ENCODE results near the gene LDB3.

Gene LDB3

DNA sequence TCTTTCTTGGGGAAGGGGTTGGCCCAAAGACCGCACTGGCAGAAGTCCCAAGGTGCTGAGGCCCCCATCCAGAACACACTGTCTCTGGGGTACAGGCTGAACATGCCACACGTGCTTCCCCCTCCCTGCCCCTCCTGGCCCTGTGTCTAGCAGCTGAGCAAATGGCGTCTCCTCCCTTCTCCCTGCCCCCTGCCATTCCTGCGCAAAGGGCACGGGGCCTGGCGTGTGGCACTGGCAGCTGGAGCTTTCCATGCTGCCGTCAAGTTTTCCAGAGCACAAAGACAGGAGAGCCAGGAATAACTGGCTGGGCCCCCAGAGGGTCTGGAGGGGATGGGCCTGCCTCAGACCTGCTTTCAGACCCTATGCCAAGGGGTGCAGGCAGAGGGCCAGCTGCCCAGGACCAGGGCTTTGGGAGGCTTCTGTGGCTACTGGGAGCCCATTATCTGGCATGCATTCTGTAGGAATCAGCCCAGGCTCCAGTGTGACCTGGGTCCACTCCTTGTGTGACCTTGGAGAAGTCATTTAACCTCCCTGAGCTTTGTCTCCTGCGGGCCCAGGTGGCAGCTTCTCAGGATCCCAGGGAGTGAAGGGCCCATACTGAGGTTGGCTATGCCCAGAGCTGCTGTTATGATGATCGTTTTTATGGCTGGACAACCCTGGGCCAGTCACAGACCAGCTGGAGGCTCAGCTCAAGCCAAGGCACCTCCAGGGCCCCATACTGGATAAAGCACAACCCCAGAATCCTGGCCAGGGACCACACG, 710 bp upstream of the LDB3 start:
- ChIA-PET POLR2A (no interaction called here), CTCF (interaction anchor here (0.7 to 1.5 kb wide), 2 partner anchors 18 to 26 kb away, joined by 3 read pairs; no protein-coding TSS in a partner anchor)
- TF ChIP-seq TARDBP (IDR thresholded peaks at IDR 0.05) (no peak), BHLHE40 (IDR thresholded peaks at IDR 0.05; ENCODE audit: borderline replicate concordance) (no peak), SUZ12 (IDR thresholded peaks at IDR 0.05) (no peak), ELF4 (IDR thresholded peaks at IDR 0.05) (no peak), NFRKB (IDR thresholded peaks at IDR 0.05) (no peak), FOXA1 (IDR thresholded peaks at IDR 0.05) (no peak)
- no peak for DNase-seq (ENCODE audit: extremely low spot score)

DNA sequence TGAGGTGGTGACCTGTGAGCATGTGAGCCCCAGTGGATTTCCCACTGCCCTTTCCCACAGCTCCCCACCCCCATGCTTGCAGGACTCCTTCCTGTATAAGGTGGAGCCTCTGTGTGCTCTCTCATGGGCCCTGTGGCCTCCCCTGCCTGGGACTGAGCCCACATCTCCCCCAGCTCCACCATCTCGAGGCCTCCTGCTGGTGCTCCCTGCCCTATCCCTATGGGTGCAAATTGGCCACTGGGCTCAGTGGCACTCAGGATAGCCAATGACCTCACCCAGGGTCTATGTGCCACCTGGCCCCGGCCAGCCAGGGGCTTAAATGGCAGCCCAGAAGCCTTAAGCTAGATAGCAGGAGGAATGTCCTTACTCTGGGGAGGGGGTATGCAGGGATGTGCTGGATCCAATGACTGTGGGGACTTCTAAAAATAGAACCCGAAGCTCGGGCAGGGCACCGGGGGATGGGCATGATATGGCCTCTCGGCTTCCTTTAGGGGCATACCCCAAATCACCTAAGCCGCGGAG, 2.0 kb downstream of the LDB3 start:
- no peak for DNase-seq (ENCODE audit: extremely low spot score)
- POLR2A ChIA-PET, result interaction anchor here (0.6 kb wide), 1 partner anchor 9 kb away, joined by 3 read pairs; no protein-coding TSS in a partner anchor
- TF ChIP-seq NFRKB (IDR thresholded peaks at IDR 0.05) (no peak), ZNF384 (IDR thresholded peaks at IDR 0.05) (no peak), FOXK2 (IDR thresholded peaks at IDR 0.05) (no peak), FOXA1 (IDR thresholded peaks at IDR 0.05) (no peak), ELF4 (IDR thresholded peaks at IDR 0.05) (no peak), L3MBTL2 (conservative IDR thresholded peaks at IDR 0.05) (no peak), FOXM1 (IDR thresholded peaks at IDR 0.05; ENCODE audit: borderline replicate concordance) (no peak)
- CTCF ChIA-PET, result no interaction called here

DNA sequence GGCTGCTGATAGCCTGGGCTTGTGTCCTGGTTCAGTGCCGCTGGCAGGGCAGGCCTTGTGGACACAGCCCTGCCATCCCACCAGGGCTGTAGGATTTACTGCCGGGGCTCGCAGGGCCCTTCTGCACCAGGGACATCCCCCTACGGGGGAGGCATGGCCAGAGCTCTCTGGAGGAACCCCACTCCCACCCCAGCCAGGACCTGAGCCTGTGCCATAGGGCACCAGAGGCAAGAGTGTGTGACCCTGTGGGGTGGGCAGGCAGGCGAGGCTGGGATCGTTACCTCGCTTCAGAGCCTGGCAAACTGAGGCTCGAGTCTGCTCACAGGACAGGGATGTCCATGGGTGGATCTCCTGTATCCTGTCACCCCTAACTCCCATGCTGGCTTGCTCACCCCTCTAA, 2.6 kb downstream of the LDB3 start:
- DNase-seq (ENCODE audit: extremely low spot score), result no peak
- ChIA-PET POLR2A (no interaction called here), CTCF (interaction anchor here (1.8 kb wide), 1 partner anchor 13 kb away, joined by 7 read pairs; no protein-coding TSS in a partner anchor)
- TF ChIP-seq CTBP1 (IDR thresholded peaks at IDR 0.05; ENCODE audit: borderline replicate concordance) (no peak), ARNT (IDR thresholded peaks at IDR 0.05) (no peak)

DNA sequence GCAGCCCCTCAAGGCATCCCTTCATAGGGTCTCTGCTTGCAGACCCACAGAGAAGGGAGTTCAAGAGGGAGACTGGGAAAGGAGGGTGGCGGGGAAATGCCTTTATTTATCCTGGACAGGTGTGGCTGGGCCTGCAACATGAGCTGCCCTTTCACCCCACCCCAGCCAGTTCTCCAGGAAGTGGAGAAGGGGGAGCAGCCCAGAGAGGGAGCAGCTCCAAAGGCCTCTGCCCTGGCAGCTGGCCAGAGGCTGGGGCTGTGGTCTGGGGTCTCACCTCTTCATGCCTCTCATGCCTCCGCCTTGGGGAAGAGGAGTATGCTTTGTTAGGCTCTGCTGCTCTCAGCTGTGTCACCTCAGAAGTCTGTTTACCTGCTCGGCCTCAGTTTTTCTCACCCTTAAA, 3.1 kb downstream of the LDB3 start:
- ChIA-PET POLR2A (no interaction called here), CTCF (interaction anchor here (1.8 kb wide), 1 partner anchor 13 kb away, joined by 7 read pairs; no protein-coding TSS in a partner anchor)
- TF ChIP-seq, protein P1, sequence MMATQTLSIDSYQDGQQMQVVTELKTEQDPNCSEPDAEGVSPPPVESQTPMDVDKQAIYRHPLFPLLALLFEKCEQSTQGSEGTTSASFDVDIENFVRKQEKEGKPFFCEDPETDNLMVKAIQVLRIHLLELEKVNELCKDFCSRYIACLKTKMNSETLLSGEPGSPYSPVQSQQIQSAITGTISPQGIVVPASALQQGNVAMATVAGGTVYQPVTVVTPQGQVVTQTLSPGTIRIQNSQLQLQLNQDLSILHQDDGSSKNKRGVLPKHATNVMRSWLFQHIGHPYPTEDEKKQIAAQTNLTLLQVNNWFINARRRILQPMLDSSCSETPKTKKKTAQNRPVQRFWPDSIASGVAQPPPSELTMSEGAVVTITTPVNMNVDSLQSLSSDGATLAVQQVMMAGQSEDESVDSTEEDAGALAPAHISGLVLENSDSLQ (IDR thresholded peaks at IDR 0.05), result no peak
- TF ChIP-seq HDGF (IDR thresholded peaks at IDR 0.05; ENCODE audit: borderline replicate concordance) (no peak), L3MBTL2 (conservative IDR thresholded peaks at IDR 0.05) (no peak), LEF1 (IDR thresholded peaks at IDR 0.05; ENCODE audit: borderline replicate concordance) (no peak), BHLHE40 (IDR thresholded peaks at IDR 0.05; ENCODE audit: borderline replicate concordance) (no peak), ARNT (IDR thresholded peaks at IDR 0.05) (no peak)
- no peak for DNase-seq (ENCODE audit: extremely low spot score)

DNA sequence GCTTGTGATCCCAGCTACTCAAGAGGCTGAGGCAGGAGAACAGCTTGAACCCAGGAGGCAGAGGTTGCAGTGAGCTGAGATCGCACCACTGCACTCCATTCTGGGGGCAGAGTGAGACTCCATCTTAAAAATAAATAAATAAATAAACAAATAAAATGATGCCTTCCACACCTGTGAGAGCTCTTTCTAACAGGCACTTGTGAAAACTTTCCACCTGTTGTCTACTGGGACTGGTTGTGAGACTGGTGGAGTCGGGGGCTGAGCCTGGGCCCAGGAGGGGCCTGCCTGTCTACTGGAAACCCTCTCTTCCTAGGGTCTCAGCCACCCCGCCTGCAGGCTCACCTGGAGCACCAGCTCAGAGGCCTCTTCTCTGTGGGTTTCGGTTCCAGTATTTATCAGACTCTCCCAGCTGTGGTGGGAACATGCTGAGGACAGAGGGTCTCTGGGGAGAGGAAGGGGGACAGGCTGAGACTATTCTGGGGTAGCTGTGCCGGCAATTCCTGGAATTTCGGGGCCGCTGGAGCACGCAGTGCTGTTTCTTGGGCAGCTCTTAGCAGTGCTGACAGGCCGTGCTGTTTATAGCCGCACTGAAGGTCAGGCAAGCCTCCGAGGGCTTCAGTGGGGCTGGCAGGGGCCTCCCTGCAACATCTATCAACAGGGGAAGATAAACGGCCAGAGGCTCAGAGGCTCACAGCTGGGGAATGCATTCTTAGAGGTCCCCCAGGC, 3.8 kb downstream of the LDB3 start:
- CTCF ChIA-PET, result interaction anchor here (0.5 to 1.8 kb wide), 3 partner anchors 11 to 127 kb away, joined by 3 to 7 read pairs (median 4); no protein-coding TSS in a partner anchor
- TF ChIP-seq FOXA1 (IDR thresholded peaks at IDR 0.05), result no peak
- no peak for TF ChIP-seq TARDBP (IDR thresholded peaks at IDR 0.05)
- TF ChIP-seq SUZ12 (IDR thresholded peaks at IDR 0.05), result no peak
- no peak for TF ChIP-seq CTBP1 (IDR thresholded peaks at IDR 0.05; ENCODE audit: borderline replicate concordance)
- TF ChIP-seq FOXK2 (IDR thresholded peaks at IDR 0.05), result no peak
- no peak for TF ChIP-seq SP1 (IDR thresholded peaks at IDR 0.05)
- no peak for TF ChIP-seq L3MBTL2 (conservative IDR thresholded peaks at IDR 0.05)
- TF ChIP-seq HDGF (IDR thresholded peaks at IDR 0.05; ENCODE audit: borderline replicate concordance), result no peak
- TF ChIP-seq, protein P1 (IDR thresholded peaks at IDR 0.05), result no peak
- no peak for TF ChIP-seq BHLHE40 (IDR thresholded peaks at IDR 0.05; ENCODE audit: borderline replicate concordance)
- no peak for TF ChIP-seq LEF1 (IDR thresholded peaks at IDR 0.05; ENCODE audit: borderline replicate concordance)
- TF ChIP-seq ARNT (IDR thresholded peaks at IDR 0.05), result no peak
- no peak for TF ChIP-seq FOXM1 (IDR thresholded peaks at IDR 0.05; ENCODE audit: borderline replicate concordance)
- POLR2A ChIA-PET, result no interaction called here
- no peak for DNase-seq (ENCODE audit: extremely low spot score)

DNA sequence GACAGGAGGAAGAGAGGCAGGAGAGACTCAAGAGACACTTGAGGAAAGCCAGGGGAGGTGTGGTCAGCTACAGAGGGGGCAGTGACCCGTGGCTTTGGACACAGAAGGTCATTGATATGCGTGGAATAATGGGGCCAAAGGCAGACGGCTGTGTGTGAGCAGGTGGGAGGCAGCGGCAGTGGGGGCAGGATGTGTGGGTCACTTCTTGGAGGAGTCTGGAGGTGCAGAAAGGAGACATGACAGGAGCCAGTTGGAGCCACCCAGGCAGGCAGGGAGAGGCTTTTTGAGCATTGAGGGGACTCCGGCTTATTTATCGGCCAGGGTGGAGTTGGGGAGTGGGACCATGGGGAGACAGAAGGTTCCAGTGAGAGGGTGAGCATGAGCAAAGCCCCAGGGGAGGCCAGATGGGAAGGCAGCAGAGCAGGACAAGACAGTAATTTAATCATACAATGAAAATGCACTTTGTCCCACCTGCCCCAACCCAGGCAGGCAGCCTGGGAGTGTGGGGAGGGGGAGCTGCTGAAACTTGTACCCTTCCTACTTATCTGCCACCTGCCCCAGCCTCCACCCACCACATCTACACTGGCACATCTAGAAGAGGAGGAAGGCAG, 5.0 kb downstream of the LDB3 start:
- no peak for DNase-seq (ENCODE audit: extremely low spot score)
- ChIA-PET POLR2A (no interaction called here), CTCF (no interaction called here)
- TF ChIP-seq ARNT (IDR thresholded peaks at IDR 0.05), result no peak
- TF ChIP-seq SP1 (IDR thresholded peaks at IDR 0.05), result no peak
- TF ChIP-seq ZNF384 (IDR thresholded peaks at IDR 0.05), result no peak
- no peak for TF ChIP-seq FOXK2 (IDR thresholded peaks at IDR 0.05)
- no peak for TF ChIP-seq ELF4 (IDR thresholded peaks at IDR 0.05)
- TF ChIP-seq, protein P1 (IDR thresholded peaks at IDR 0.05), result no peak
- no peak for TF ChIP-seq FOXM1 (IDR thresholded peaks at IDR 0.05; ENCODE audit: borderline replicate concordance)
- TF ChIP-seq HDGF (IDR thresholded peaks at IDR 0.05; ENCODE audit: borderline replicate concordance), result no peak
- TF ChIP-seq LEF1 (IDR thresholded peaks at IDR 0.05; ENCODE audit: borderline replicate concordance), result no peak
- no peak for TF ChIP-seq BHLHE40 (IDR thresholded peaks at IDR 0.05; ENCODE audit: borderline replicate concordance)
- TF ChIP-seq NFRKB (IDR thresholded peaks at IDR 0.05), result no peak
- no peak for TF ChIP-seq L3MBTL2 (conservative IDR thresholded peaks at IDR 0.05)
- TF ChIP-seq TARDBP (IDR thresholded peaks at IDR 0.05), result no peak
- TF ChIP-seq SUZ12 (IDR thresholded peaks at IDR 0.05), result no peak
- no peak for TF ChIP-seq CTBP1 (IDR thresholded peaks at IDR 0.05; ENCODE audit: borderline replicate concordance)
- no peak for TF ChIP-seq FOXA1 (IDR thresholded peaks at IDR 0.05)

Measured in HEK293T (cell line).